ENCODE results near the gene HOXA1. TPM values are rescaled to one million over a fixed set of nuclear protein-coding genes. Genes with fewer than 3 reads are reported as not detected.
A peak's percentile ranks its signal among the peaks of the same experiment; 100 is the strongest.

The HOXA1 gene
- total RNA-seq, 1 donor from 2014 or later = 9.5 TPM

DNA sequence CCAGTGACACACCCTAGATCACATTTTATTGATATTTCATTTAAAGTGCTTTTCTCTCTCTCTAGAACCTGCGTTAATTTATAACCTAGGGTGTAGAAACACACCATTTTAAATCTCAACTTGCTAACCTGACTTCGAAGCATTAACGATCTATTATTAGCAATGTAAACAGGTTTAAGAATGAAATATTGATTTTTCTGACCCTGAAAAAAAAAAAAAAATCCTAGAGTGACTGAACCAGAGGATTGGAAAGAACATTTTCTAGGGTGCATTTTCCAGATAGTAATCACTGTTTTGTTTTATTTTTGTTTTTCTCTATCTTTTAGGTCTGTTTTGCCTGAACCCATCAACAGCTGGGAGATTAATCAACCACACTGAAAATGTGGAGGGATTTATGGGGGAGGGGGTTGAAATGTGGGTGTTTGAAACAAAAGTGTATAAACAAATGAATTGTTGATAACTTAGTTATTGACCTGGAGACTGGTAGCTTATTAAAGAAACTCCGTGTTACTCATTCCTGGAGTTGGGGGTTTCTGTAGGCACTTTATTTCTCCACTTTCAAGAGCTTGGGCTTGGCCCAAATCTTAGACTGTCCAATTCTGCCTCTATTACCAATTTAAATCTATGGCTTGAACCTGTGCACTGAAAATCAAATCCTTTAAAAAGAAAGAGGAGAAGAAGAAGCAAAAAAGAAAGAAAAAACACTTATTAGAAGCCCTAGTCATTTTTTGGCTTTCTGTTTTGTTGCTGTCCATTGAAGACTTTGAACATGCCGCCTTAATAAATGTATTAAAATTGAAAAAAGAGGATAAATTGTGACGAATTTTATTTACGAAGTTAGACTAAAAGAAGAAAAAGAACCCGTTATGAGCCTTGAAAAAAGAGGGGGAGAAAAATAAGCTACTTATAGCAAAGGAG lies 3.9 kb upstream of the HOXA1 start:
- Mint-ChIP-seq H3K36me3 (peaks cover 43% of the 10 kb centered on the region), H3K4me3 (peak overlapping the region; percentile 97), H3K4me1 (ENCODE audit: unreplicated experiment) (peaks cover 51% of the 10 kb centered on the region), H3K27me3 (peaks cover 66% of the 10 kb centered on the region), H3K9me3 (no peaks in the 10 kb centered on the region), H3K27ac (peak overlapping the region; percentile 97)
- TF ChIP-seq, protein P1, sequence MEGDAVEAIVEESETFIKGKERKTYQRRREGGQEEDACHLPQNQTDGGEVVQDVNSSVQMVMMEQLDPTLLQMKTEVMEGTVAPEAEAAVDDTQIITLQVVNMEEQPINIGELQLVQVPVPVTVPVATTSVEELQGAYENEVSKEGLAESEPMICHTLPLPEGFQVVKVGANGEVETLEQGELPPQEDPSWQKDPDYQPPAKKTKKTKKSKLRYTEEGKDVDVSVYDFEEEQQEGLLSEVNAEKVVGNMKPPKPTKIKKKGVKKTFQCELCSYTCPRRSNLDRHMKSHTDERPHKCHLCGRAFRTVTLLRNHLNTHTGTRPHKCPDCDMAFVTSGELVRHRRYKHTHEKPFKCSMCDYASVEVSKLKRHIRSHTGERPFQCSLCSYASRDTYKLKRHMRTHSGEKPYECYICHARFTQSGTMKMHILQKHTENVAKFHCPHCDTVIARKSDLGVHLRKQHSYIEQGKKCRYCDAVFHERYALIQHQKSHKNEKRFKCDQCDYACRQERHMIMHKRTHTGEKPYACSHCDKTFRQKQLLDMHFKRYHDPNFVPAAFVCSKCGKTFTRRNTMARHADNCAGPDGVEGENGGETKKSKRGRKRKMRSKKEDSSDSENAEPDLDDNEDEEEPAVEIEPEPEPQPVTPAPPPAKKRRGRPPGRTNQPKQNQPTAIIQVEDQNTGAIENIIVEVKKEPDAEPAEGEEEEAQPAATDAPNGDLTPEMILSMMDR (conservative IDR thresholded peaks at IDR 0.05) = no peak
- DNase-seq (ENCODE audit: extremely low spot score, unreplicated experiment) = no peak

DNA sequence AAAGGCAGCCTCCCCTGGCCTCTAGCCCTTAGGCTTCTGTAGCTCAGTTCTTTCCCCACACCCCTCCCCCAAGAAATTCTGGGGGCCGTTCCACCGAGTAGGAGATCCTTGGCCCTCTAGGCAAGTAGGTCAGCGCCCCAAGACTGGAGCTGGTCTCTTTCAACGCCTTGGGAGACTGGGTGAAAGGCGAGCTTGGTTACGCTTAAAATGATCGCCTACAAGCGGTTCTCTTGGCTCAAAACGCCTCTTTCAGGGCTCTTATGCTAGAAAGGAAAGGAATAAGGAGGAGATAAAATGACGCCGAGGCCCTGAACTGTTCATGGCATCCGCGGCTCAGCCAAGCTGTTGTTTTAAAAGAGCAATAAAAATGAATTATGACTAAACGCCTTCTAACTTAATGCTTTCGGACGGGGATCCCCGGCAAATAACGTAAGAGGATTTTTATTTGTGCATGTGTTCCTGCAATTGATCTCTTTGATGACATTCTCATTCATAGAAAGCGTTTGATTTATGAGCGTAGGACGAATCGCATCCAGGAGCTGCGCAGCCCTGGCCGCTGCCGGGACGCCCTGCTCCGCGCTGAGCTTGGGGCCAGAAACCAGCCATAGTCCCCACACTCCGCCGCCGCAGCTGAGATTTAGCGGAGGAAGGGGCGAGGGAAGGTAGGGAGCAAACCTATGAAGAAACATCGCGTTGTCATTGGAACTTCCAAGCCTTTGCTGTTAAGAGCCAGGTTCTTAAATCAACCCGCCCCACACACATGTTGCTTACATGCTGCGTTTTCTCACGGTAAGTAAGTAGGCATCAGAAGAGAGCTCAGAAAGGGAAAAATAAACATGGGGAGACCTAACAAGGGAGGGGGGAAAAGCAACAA lies 3.0 kb upstream of the HOXA1 start:
- peaks cover 50% of the 10 kb centered on the region for H3K4me1 Mint-ChIP-seq (ENCODE audit: unreplicated experiment)
- no peaks in the 10 kb centered on the region for H3K9me3 Mint-ChIP-seq
- peaks cover 43% of the 10 kb centered on the region for H3K36me3 Mint-ChIP-seq
- TF ChIP-seq, protein P1 (conservative IDR thresholded peaks at IDR 0.05) = no peak
- DNase-seq (ENCODE audit: extremely low spot score, unreplicated experiment) = no peak
- peak overlapping the region; percentile 97 for H3K4me3 Mint-ChIP-seq
- H3K27me3 Mint-ChIP-seq = peaks cover 67% of the 10 kb centered on the region
- peak overlapping the region; percentile 97 for H3K27ac Mint-ChIP-seq

DNA sequence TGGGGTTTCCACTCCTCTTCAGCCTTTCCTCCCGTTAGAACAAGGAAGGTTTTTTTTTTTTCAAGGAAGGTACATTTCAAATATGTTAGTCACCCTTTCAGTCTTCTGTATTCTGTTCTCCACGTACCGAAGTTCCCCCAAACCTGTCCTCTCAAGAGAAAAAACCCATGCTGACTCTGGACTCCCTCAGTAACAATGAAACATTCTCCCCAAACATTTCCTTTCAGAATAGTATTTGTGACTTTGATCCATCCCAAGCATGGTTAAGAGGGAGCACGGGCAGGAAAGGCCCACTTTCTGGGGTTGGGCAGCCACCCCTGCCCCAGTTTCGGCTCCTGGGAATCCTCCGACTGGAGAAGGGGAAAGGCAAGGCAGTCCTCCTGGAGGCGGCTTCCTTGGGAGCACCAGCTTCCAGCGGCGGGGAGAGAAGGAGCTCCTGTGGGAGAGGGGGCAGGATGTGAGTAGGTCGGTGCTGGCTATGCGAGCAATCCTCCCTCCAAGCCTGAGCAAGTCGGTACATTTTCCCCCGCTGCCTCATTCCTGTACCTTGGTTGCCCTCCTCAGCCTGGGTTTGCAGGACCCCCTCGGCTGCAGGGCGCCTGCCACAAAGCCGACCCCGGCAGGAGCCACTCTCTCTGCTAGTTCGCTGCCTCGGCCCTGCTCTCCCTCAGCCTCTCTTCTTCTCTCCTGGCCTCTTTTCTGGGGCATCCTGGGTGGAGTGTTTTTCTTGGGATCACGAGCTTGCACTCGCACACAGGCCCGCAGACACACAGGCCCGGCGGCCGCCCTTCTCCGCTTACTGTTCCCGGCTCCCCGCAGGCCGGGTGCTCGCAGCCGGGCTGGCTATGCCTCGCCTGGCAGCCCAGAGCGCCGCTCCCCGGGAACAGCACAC lies 2.1 kb upstream of the HOXA1 start:
- TF ChIP-seq, protein P1 (conservative IDR thresholded peaks at IDR 0.05) = no peak
- DNase-seq (ENCODE audit: extremely low spot score, unreplicated experiment) = no peak
- no peaks in the 10 kb centered on the region for H3K9me3 Mint-ChIP-seq
- peak overlapping the region; percentile 97 for H3K27ac Mint-ChIP-seq
- peak overlapping the region; percentile 97 for H3K4me3 Mint-ChIP-seq
- H3K36me3 Mint-ChIP-seq = peaks cover 43% of the 10 kb centered on the region
- peaks cover 49% of the 10 kb centered on the region for H3K4me1 Mint-ChIP-seq (ENCODE audit: unreplicated experiment)
- H3K27me3 Mint-ChIP-seq = peaks cover 65% of the 10 kb centered on the region

DNA sequence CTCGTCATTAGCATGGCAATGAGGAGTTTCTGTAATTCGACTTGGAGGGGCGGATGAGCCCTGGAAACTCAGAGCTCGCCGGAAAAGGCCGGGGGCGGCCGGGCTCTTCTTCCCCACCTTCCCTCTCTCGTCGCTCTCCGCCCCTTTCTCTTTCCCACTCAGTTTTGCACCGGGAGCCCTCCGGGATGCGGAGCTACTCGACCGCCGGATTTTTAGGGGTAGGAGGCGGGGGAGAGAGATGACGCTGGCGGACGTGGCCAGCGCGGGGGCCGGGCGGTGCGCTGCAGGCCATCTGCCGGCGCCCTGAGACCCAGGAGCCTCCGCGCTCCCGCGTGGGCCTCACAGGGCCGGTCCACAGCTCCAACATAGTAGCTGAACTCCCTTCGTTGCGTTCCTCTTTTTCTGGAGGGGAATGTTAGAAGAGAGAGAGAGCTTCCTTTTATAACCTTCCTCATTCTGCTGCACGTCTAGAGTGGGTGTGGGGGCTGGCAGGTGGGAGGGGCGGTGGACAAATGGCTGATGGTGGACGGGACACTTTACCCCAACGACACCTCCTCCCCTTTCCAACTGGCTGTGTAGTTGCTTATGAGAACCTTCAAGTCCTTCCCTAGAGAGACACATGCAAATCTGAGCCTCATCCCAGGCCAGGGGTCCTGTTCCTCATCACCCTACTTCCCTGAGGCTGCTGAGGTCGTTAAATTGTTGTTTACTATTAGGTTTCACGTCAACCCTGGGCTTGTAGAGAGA lies 1.1 kb upstream of the HOXA1 start:
- TF ChIP-seq, protein P1 (conservative IDR thresholded peaks at IDR 0.05) = no peak

More for the DNA sequence above, 1.1 kb upstream of the HOXA1 start:
- Mint-ChIP-seq H3K27ac (peak overlapping the region; percentile 97), H3K4me1 (ENCODE audit: unreplicated experiment) (peaks cover 50% of the 10 kb centered on the region), H3K4me3 (peak overlapping the region; percentile 97), H3K9me3 (no peaks in the 10 kb centered on the region), H3K36me3 (peaks cover 43% of the 10 kb centered on the region), H3K27me3 (peaks cover 63% of the 10 kb centered on the region)
- DNase-seq (ENCODE audit: extremely low spot score, unreplicated experiment) = no peak

All from type B pancreatic cell (in vitro differentiated cells).